Measurements from ENCODE around the gene HMG20A.
A peak's percentile ranks its signal among the peaks of the same experiment; 100 is the strongest.

HMG20A gene

GRCh38 chr15:77420610-77421369, at the start of gene HMG20A:
TSS of gene HMG20A (plus strand) at chr15:77420888. CDS start at chr15:77458408, 37,520 bp downstream.
- Mint-ChIP-seq H3K9me3 (no peaks in the 10 kb centered on the region), H3K4me3 (peak within 1 kb of the TSS; percentile 97 to 100), H3K27me3 (no peaks in the 10 kb centered on the region), H3K4me1 (peaks cover 52% of the 10 kb centered on the region), H3K27ac (peak within 1 kb of the TSS; percentile 99 to 100)
- ATAC-seq, result peak; percentile 62
- peak; percentile 56 to 69 for DNase-seq

- H3K9me3 Mint-ChIP-seq, result peaks cover 0 to 5% of the 10 kb centered on the region in 2 donors
- DNase-seq (no peak), ATAC-seq (no peak)
- H3K4me1 Mint-ChIP-seq, result peaks cover 20% of the 10 kb centered on the region
- no peak overlapping the region for H3K27ac Mint-ChIP-seq
- H3K4me3 Mint-ChIP-seq, result no peak overlapping the region
- no peaks in the 10 kb centered on the region for H3K27me3 Mint-ChIP-seq
These were observed 48.7 kb upstream of the HMG20A start for GRCh38 chr15:77371850-77372563.

GRCh38 chr15:77373441-77373840, 47.2 kb upstream of the HMG20A start:
- H3K9me3 Mint-ChIP-seq, result peaks cover 0 to 5% of the 10 kb centered on the region in 2 donors
- H3K27me3 Mint-ChIP-seq, result no peaks in the 10 kb centered on the region
- no peak overlapping the region for H3K4me3 Mint-ChIP-seq
- H3K4me1 Mint-ChIP-seq, result peaks cover 20% of the 10 kb centered on the region
- ATAC-seq (no peak), DNase-seq (no peak)
- no peak overlapping the region for H3K27ac Mint-ChIP-seq

GRCh38 chr15:77375133-77375532, 45.6 kb upstream of the HMG20A start:
- no peaks in the 10 kb centered on the region for H3K27me3 Mint-ChIP-seq
- no peak overlapping the region for H3K4me3 Mint-ChIP-seq

GRCh38 chr15:77376770-77377169, 43.9 kb upstream of the HMG20A start:
- Mint-ChIP-seq H3K27ac (no peak overlapping the region), H3K4me3 (no peak overlapping the region), H3K9me3 (peaks cover 0 to 5% of the 10 kb centered on the region in 2 donors), H3K27me3 (no peaks in the 10 kb centered on the region), H3K4me1 (peaks cover 6% of the 10 kb centered on the region)
- DNase-seq (no peak), ATAC-seq (no peak)

More at GRCh38 chr15:77375133-77375532, 45.6 kb upstream of the HMG20A start:
- no peak for ATAC-seq
- no peak for DNase-seq
- Mint-ChIP-seq H3K27ac (no peak overlapping the region), H3K4me1 (peaks cover 7% of the 10 kb centered on the region), H3K9me3 (peaks cover 0 to 5% of the 10 kb centered on the region in 2 donors)

- no peak overlapping the region for H3K4me3 Mint-ChIP-seq
These were observed 40.7 kb upstream of the HMG20A start for GRCh38 chr15:77380033-77380432.

GRCh38 chr15:77384086-77384485, 36.6 kb upstream of the HMG20A start:
- DNase-seq (no peak), ATAC-seq (no peak)
- Mint-ChIP-seq H3K4me3 (no peak overlapping the region), H3K27me3 (no peaks in the 10 kb centered on the region), H3K4me1 (peaks cover 20% of the 10 kb centered on the region), H3K9me3 (no peaks in the 10 kb centered on the region), H3K27ac (no peak overlapping the region)

More at GRCh38 chr15:77380033-77380432, 40.7 kb upstream of the HMG20A start:
- peaks cover 16% of the 10 kb centered on the region for H3K4me1 Mint-ChIP-seq
- no peak for ATAC-seq
- DNase-seq, result no peak
- peak overlapping the region in 1 of 2 donors; percentile 17 for H3K27ac Mint-ChIP-seq
- H3K27me3 Mint-ChIP-seq, result no peaks in the 10 kb centered on the region
- H3K9me3 Mint-ChIP-seq, result no peaks in the 10 kb centered on the region

GRCh38 chr15:77384589-77385359, 35.9 kb upstream of the HMG20A start:
- no peaks in the 10 kb centered on the region for H3K9me3 Mint-ChIP-seq
- DNase-seq (no peak), ATAC-seq (peak; percentile 40)
- H3K4me3 Mint-ChIP-seq, result no peak overlapping the region
- peaks cover 21% of the 10 kb centered on the region for H3K4me1 Mint-ChIP-seq
- no peaks in the 10 kb centered on the region for H3K27me3 Mint-ChIP-seq
- H3K27ac Mint-ChIP-seq, result peak overlapping the region in 1 of 2 donors; percentile 23

- Mint-ChIP-seq H3K27me3 (no peaks in the 10 kb centered on the region), H3K9me3 (no peaks in the 10 kb centered on the region), H3K27ac (no peak overlapping the region), H3K4me3 (no peak overlapping the region), H3K4me1 (peaks cover 26% of the 10 kb centered on the region)
- ATAC-seq, result no peak
- DNase-seq, result no peak
These were observed 34.1 kb upstream of the HMG20A start for GRCh38 chr15:77386626-77387025.

- ATAC-seq, result no peak
- no peak overlapping the region for H3K27ac Mint-ChIP-seq
- H3K27me3 Mint-ChIP-seq, result no peaks in the 10 kb centered on the region
These were observed 33.2 kb upstream of the HMG20A start for GRCh38 chr15:77387365-77388105.

GRCh38 chr15:77391372-77391951, 29.2 kb upstream of the HMG20A start:
- DNase-seq (no peak), ATAC-seq (no peak)
- peaks cover 11% of the 10 kb centered on the region for H3K4me1 Mint-ChIP-seq
- no peak overlapping the region for H3K4me3 Mint-ChIP-seq
- H3K9me3 Mint-ChIP-seq, result peaks cover 13 to 17% of the 10 kb centered on the region in 2 donors
- H3K27me3 Mint-ChIP-seq, result no peaks in the 10 kb centered on the region
- H3K27ac Mint-ChIP-seq, result no peak overlapping the region

More at GRCh38 chr15:77387365-77388105, 33.2 kb upstream of the HMG20A start:
- Mint-ChIP-seq H3K4me1 (peaks cover 27% of the 10 kb centered on the region), H3K4me3 (no peak overlapping the region), H3K9me3 (no peaks in the 10 kb centered on the region)
- DNase-seq, result no peak

GRCh38 chr15:77392762-77393470, 27.8 kb upstream of the HMG20A start:
- no peak for ATAC-seq
- peaks cover 17 to 22% of the 10 kb centered on the region in 2 donors for H3K9me3 Mint-ChIP-seq
- peaks cover 11% of the 10 kb centered on the region for H3K4me1 Mint-ChIP-seq
- DNase-seq, result no peak
- no peaks in the 10 kb centered on the region for H3K27me3 Mint-ChIP-seq
- no peak overlapping the region for H3K4me3 Mint-ChIP-seq
- H3K27ac Mint-ChIP-seq, result peak overlapping the region in 1 of 2 donors; percentile 68

GRCh38 chr15:77393471-77393840, 27.2 kb upstream of the HMG20A start:
- peaks cover 11% of the 10 kb centered on the region for H3K4me1 Mint-ChIP-seq
- no peak overlapping the region for H3K4me3 Mint-ChIP-seq
- no peak overlapping the region for H3K27ac Mint-ChIP-seq
- no peaks in the 10 kb centered on the region for H3K27me3 Mint-ChIP-seq
- ATAC-seq (no peak), DNase-seq (no peak)
- peaks cover 21 to 26% of the 10 kb centered on the region in 2 donors for H3K9me3 Mint-ChIP-seq
